Measurements from ENCODE around the gene CCDC186. TPM values are rescaled to one million over a fixed set of nuclear protein-coding genes. Genes with fewer than 3 reads are reported as not detected.

The CCDC186 gene
- polyA plus RNA-seq, 1 of the 3 experiments (the other 2 are of a cell fraction): 1.3 TPM

DNA sequence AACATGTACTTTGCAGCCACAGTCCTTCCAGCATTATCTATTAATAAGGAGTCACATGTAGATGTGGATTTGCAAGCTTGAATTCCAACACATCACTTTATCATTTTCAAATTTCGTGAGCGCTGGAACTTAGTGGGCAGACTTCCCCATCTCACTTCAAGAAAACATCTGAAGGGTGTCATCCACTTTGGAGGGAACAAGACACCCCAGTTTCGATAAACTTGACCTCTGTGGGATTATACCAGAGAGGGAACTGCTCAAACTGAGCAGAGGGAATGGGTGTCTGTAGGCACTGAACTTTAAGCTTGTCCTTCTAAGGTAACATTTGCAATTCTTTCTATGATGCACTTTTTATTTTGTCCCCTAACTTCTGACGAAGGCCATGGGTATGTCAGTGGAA is 102.8 kb downstream of the CCDC186 start (continued):
- TF ChIP-seq NRF1 (IDR thresholded peaks at IDR 0.05; ENCODE audit: low read depth, low read length) (no peak), NFIC (IDR thresholded peaks at IDR 0.05; ENCODE audit: borderline replicate concordance) (no peak), PBX3 (IDR thresholded peaks at IDR 0.05) (no peak)

Small RNA genes lying within 50 kb of the gene (small RNA-seq; reads per million reads assigned to genes)
- gene RF02277: 0 reads per million in 7 experiments
- 0 reads per million in 7 experiments for gene RNU6-709P

Other genes starting within 250 kb of the CCDC186 start
- not detected in 2 replicates for gene ADRB1, start 130.3 kb downstream of the CCDC186 start, polyA plus RNA-seq (2012; rRNA removed)
- gene TDRD1, start 5.2 kb upstream of the CCDC186 start, polyA plus RNA-seq (2012; rRNA removed): not detected in 2 replicates
- gene VWA2, start 65.1 kb upstream of the CCDC186 start, polyA plus RNA-seq (2012; rRNA removed): not detected in 2 replicates
- 0.54 and 0.70 TPM in 2 replicates for gene AFAP1L2, start 230.3 kb upstream of the CCDC186 start, polyA plus RNA-seq (2012; rRNA removed)